Fibroblast of lung (primary cell): ENCODE measurements around the gene ZMAT5.

ENCODE experiments used
- CTCF ChIP-seq, 2 donors: IDR thresholded peaks in 1 of 2; conservative IDR thresholded peaks in 1 of 2; 1 replicate in 1 of 2; 2 replicates in 1 of 2; pipeline ENCODE4 v1.5.1; 2011 to 2012; ENCODE audit warnings: low read length in 2 of 2, control low read depth in 1 of 2, inconsistent platforms in 1 of 2, low read depth in 1 of 2, mild to moderate bottlenecking in 1 of 2
- EZH2 ChIP-seq: IDR thresholded peaks from 2 replicates; pipeline ENCODE4 v1.5.1; 2012; ENCODE audit warnings: low read length, control low read depth, mild to moderate bottlenecking; ENCODE audit errors: missing control alignments

GRCh38 chr22:29766632-29767170, at the start of gene ZMAT5:
- TF ChIP-seq CTCF (conservative IDR thresholded peaks at IDR 0.05 in 1 of 2, IDR thresholded peaks at IDR 0.05 in 1 of 2; ENCODE audit: low read depth in 1 of 2, low read length in 2 of 2) (no peak), EZH2 (no peak)
